GM21447 (cell line): Measurements from ENCODE around the gene PTMS.
A peak's percentile ranks its signal among the peaks of the same experiment; 100 is the strongest.

Experiments used
- ATAC-seq: cut with Tn5 transposase; IDR thresholded peaks from one replicate; pipeline ENCODE4 v1.9.1; 2021; ENCODE audit not compliant: unreplicated experiment

The PTMS gene

DNA sequence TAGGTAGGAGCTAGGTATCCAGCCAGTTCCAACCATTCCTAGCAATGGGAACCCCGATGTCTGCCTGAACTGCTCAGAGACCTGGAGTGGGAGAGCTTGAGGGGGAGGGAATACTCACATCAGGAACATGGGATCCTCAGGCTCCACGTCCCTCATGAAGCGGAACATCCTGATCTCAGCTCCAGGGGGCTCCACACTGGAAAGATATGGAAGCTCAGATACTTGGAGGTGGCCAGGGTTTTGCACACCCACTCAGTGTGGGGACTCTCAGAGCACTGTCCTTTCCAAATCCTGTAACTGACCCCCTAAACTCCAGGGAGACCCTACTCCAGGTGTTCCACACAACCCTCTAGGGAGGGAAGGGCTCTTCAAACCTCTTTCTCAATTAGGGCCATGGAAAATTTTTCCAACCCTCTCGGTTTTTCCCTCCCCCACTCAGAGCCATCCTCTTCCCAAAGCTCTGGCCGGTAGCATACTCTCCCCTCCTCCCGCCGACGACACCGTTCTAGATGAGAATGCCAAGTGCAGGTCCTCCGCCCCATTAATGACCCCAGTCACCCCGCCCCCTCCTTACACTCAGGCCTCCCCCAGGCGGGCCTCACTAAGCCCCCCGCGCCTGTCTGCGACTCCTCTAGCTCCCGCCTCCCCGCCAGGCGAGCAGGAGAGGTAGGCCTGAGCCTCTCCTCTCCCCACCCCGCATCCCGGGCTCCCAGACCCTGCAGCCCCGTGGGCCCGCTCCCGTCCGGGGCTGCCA, 13.8 kb upstream of the PTMS start:
- ATAC-seq = no peak

DNA sequence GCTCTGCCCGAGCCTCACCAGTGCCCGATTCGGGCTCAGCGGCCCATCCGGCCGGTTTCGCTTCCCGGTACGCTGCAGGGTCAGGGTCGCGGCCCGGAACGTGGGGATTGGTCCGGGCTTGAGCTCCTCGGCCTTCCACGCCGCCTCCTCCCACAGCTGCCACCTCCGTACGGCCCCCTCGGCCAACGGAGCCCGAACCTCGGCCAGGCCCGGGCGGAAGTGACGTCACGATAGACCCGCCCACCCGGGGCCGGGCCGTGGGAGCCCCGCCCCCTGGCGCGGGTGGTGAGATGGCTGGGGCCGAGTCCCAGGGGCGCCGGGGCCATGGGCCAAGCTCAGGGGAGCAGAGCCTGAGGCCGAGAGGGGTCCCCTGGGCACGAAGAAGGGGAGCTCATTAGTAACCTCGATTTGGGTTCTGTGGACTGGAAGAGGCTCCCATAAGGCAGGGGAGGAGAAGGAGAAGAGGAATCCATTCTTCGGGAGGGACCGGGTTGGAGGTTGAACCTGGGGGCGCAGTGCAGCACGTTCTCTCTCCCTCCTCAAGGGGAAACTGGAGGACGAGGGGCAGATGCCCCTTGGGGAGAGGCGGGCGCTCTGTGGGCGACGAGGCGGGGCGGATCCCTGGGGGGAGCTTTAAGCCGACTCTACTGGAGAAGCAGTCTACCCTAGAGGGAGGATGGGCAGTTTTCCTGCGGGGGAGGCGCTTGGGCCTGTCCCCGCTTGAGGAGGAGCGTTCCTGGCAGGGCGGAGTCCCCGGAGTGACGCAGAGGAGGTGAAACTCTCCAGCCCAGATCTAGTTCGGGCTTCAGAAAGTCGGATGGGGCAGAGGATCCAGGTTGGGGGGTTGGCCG, 13.0 kb upstream of the PTMS start, which contains the start of gene MLF2:
TSS of gene MLF2 (minus strand) at position 221 of the 851 bp plus-strand sequence. CDS start 807 bp downstream, outside the sequence.
- ATAC-seq = peak; percentile 92

DNA sequence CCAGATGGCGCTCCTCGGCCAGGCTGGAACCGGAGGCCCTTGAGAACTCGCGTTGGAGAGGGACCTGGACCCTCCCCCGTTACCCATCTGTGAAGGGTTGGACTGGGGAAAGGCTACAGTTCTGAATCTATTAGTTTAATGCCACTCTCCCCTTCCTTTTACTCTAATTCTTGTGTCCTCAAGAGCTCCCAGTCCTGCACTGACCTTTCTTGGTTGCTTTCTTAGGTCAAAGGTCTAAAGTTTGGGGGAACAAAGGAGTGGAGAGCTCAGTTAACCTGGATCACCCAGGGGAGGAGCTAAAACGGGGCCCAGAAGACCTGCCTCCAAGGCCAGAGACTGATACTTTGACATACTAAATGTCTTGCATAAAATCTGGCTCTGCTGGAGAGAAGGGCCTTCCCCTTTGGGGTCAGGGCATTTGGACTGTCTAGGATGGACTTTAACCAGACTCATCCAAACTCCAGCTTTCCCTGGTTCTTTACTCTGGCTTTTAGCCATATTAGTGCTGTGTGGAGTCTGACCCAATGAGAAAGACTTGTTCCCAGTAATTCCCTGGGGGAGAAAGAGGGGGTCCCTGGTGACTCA, 12.3 kb upstream of the PTMS start:
- ATAC-seq = no peak

DNA sequence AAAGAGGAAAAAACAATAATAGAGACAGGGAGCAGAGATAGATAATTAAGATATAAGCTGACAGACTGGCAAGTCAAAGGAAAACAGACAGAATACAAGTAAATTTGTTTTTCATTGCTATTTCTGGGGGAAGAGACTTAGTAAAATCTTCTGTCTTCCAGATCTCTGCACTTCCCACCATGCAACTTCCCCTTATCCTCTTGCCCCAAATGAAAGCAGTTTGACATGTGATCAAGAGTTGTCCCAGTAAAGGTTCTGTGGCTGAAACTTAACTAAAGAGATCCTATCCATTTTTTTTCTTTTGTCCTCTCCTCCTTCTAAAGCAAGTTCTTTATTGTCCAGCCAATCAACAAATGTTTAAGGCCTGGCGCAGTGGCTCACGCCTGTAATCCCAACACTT, 11.8 kb upstream of the PTMS start:
- ATAC-seq = no peak

DNA sequence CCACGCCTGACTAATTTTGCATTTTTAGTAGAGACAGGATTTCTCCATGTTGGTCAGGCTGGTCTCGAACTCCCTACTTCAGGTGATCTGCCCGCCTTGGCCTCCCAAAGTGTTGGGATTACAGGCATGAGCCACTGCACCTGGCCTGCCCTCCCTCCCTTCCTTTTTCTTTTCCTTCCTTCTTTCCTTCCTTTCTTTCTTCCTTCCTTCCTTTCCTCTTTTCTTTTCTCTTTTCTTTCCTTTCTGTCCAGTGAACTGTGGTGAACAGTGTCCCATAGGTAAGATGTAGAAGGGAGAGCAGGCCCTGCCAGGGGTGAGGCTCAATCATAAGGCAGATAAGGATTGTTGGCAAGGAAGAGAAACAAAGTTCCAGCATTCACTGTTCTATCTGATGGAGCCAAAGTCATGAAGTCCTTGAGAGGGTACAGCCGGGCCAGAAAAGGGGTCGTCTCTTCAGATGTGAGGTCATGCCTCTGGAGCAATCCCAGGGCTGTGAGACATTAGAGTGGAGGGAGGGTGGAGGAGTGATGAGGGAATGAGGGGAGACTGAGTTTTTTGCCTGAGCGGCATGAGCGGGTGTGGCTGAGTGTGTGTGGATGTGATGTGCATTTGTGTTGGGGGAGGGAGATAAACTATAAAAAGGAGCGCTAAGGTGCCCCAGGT, 9.0 kb upstream of the PTMS start:
- no peak for ATAC-seq

DNA sequence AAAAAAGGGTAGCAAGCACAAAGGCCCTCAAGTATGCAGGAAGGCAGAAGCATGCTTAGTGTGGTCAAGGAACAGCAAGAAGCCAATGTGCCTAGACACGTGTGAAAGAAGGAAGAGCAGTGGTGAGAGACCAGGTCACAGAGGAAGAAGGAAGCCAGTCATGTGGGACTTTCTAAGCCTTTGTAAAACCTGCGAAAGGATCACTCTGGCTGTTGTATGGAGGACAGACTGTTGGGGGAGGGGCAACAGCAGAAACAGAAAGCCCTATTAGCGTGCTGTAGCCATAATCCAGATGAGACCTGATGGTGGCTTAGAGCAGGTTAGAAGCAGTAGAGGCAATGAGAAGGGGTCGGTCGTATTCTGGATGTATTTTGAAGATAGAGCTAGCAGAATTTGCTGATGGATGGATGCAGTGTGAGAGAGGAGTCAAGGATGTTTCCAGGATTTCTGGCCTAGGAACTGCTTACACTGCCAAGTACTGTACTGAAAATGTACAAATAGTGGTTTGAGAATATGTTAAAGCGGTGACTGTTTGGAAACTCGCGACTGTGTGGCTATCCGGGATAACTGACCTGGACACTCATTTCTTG, 7.6 kb upstream of the PTMS start:
- ATAC-seq = no peak

DNA sequence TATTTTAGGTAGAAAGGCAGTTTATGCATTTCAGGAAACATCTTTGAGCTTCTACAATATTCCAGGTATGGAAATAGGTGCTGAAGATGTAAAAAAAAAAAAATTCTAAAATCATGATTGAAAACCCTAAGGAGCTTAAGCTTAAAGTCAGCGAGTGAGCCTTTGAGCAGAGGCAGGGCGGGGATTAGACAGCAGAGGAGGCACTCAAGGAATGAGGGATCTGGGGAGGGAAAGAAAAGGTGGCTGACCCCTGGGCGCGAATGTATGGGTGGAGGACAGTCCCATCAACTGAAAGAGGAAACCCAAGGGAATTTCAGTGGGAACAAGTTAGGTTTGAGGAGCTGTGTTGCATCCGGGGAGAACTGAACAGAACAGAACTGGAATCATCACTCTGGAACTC, 6.4 kb upstream of the PTMS start:
- no peak for ATAC-seq

DNA sequence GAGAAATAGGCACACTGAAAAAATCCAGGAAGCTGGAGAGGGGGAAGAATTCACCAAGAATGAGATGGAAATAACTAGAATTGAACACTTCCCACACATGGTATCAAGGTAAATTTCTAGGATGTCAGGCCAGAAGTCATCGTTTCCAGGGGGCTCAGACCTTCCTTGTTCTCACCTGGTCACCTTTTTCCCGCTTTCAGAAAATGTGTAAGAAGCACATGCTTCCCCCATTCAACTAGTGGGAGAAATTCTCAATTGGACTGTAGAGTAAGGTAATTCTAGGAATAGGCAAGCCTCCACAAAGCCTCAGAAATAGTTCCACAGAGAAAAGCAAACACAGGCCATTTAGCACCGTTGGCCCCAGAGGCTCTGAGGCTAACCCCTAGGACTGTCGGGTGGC, 2.8 kb upstream of the PTMS start:
- ATAC-seq = no peak

DNA sequence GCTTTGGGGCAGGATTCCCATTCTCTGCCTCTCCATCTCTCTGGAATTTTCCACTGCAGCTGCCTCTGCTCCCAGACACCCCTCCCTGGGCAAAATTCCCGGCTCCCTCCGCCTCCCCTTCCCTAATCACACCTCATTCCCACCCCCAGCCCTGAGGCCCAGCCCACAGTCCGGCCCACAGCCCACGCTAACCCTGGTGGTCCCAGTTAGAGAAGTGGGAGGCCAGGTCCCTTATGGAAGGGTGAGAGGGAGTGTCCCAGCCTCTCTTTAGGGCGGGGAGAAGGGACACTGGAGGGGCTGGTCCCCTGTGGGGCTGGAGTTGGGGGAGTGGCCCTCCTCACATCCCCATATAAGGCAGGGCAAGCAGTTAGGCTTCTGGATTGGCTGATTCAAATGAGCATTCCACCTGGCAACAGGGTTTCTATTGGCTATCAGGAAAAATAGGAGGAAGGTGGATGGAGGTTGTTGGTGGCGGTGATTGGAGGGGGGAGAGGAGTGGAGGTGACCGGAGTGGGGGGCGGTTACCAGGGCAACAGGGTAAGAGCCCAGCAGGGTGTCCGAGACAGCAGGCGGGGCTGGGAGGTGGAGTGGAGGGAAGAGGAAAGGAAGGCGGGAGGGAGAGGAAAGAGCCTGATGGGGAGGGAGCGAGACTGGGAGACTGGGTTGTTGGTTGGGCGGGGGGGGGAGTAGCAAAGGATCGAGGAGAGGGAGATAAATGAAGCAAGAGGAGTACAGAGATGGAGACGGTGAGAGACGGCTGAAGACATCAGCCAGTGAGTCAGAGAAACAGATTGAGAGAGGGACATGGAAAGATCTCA, 1.9 kb upstream of the PTMS start:
- ATAC-seq = peak; percentile 78

DNA sequence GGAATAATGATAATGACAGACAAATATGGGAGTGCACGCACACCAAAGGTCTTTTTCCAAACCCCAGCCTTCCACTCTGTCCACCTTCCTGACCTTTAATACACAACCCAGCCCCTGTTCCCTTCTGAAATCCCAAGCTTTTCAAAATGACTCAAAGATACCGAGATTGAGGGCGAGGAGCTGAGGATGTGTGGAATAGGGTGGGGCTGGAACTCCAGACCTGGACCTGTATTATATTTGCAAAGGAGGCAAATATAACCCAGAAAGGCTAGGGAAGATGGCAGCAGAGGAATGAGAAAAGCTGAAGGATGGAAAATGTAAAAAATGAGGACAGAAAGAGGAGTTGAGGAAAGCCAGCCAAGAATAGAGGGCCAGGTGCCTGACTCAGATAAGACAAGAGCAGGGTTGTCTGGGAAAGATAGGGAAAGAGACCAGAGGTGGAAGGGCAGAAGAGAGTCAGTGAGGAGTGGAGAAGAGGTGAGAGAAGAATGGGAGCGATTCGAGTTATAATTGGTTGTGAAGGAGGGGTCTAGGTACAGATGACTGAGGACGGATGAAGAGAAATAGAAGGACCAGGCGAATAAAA, 1.0 kb upstream of the PTMS start:
- no peak for ATAC-seq

DNA sequence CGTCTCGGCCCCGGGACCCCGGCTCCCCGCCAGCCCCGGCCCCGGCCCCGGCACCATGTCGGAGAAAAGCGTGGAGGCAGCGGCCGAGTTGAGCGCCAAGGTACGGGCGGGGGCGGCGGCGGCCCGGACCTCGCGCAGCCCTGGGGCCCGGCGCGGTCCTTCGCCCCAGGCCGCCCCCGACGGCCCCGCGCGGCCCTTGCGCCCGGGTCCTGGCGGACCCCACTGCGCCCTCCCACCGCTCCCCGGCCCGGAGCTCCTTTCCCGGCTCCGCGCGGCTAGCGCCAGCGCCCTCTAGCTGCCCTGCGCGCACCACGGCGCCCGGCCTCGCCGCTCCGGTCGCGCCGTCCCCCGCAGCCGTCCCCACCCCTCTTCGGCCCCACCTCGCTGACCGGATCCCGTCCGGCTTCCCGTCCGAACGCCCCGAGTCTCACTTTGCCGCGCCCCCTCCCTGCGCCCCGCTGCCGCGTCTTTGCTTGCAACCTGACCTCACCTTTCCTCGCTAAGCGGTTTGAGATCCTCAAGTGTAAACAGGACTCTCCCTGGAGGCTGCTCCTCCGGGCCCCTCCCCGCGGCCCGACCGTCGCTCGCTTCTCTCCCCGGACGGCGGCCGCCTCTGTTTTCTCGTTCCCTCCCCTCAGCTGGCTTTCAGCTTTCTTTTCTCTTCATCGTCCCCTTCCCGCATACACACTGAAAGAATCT, 637 bp downstream of the PTMS start:
- peak; percentile 35 for ATAC-seq

DNA sequence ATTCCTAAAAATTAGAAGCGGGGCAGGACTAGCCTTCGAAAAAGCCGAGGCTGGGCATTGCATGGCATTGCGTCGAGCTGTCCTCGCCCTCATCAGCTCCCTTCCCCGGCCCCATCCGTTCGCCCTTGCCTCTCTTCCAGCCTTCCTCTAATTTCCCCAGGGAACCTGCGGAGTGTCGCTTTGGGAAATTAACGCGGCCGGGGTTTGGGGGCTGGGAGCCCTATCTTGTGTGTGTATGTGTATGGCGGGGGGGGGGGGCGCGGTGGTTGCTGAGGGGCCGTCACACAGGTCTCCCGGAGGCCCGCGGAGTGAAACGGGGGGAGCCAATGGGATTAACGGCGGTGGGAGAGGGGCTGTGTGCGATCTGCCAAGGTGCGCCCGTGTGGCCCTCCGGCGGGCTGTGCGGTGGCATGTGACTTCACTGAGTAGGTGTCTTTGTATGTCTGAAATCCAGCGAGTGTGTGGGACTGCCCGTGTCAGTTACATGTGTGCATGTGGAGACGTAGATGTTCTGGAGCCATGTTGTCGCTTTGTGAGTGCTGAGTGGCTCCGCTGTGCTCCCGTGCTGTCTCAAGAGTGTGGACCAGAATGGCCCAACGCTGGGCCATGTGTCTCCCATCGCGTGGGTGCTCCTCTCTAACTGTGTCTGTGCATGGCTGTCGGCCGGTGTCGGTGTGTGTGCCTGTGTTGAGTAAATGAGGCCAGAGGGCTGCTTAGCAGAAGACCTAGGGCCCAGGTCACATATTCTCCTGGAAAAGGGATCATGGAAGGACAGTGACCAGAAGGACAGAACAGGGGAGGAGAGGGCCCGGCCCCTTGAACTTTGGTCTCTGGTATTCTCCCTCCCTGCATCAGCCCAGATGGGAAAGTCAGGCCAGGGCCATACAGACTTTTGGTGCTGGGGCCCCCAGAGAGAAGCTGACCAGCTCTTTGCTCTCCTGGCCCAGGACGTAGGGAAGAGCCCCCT, 1.5 kb downstream of the PTMS start:
- ATAC-seq = no peak

DNA sequence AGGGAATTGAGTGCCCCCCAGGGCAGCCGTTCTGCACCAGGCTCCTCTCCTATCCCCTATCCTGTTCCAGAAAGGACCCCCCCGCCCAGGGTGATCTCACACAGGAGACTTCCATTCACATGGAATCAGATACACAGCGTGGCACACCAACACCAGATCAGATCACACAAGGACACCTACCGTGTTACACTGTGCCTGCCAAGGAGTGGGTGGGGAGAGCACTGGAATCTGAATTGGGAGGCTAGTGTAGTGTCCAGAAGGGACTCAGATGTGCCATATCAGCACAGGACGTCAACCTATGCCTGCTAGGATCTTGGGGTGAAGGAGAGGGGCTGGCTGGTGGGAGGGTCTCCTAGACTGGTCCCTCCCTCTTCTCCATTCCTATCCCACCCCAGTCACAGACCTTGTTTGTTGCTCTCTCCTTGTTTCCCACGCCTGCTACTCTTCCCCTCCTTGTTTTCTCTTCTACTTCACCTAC, 2.3 kb downstream of the PTMS start:
- no peak for ATAC-seq

DNA sequence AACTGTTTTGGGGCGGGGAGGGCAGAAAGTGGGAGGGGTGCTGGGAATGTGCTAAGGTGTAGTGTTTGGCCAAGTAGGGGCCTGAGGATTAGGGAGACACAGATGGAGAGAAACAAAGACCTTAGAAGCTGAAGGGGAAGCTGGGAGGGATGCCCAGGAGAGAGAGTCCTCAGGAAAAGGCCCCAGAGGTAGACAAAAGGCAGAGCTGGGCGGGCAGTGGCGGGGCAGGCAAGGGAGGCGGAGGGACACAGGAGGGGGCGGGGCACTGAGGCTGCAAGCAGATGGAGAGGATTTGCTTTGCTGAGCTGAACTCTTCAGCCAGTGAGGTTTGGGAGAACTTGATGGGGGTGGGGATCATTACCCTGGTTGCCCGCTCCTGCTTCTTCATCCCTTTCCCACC, 2.8 kb downstream of the PTMS start:
- no peak for ATAC-seq

DNA sequence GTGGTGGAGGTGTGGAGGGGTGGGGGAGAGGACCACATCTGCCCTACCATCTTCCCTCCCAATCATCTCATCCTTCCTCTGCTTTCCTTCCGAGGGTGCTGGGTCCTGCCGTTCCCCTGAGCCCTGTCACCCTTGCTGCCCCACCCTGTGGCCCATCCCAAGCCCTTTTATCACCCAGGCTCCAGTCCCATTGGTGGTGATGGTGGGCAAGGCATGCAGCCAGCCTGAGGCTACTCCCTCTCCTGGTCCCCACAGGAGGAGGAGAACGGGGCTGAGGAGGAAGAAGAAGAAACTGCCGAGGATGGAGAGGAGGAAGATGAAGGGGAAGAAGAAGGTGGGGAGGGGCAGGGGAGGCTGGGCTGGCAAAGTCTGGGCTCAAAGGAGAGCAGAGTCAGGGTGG, 3.5 kb downstream of the PTMS start:
- ATAC-seq = no peak

DNA sequence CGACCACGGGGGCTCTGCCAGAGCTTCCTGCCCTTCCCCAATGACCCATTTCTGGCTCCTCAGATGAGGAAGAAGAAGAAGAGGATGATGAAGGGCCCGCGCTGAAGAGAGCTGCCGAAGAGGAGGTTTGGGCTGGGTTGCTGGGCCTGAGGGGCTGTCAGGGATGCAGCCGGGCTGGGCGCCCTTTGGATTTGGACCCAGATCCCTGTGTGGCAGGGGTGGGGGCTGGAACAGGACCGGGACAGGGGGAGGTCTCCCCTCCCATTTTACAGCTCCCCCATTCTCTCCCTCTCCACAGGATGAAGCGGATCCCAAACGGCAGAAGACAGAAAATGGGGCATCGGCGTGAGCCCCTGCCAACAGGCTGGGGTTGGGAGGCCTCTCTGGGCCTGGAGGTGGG, 3.9 kb downstream of the PTMS start:
- ATAC-seq = no peak

DNA sequence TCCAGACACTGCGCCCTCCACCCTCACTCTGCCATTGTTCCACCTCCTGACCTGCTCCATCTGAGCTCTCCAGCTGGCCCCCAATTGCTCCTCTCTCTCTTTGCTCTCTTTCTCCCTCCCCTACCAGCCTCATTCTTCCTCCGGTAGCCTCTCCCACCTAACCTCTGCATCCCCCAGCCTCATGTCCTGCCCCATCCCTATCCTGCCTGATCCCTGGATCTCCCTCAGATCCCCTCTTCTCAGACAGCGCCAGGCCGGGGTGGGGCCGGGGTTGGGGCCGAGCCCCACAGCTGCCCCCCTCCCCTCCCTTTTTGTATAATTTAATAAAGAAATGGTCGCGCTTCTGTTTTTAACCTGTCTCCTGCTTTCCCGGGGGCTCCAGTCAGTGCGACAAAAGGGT, 4.4 kb downstream of the PTMS start:
- no peak for ATAC-seq

DNA sequence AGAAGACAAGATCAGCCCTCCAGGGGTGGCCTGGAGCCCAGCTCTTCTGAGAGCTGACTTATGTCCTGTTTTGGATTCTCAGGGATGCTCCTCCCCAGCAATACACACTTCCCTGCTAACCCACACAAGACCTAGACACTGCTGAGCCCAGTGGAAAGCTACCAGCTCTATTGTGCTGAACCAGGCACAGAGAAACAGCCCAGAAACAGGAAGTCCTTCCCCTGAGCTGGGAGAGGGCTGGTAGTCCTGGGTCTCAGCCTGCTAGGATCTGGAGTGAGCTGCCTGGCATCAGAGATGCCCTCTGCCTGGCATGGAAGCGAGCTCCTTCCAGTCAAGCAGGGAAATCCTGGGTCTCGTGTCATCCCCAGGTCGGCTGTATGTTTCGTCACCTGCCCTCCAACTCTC, 4.9 kb downstream of the PTMS start:
- no peak for ATAC-seq
